SW 1271 (cell line): ENCODE measurements around the gene RAMP1.
"Not testable (repeated sequence)": the region's sequence is repeated elsewhere in the genome, so short reads cannot be mapped to it uniquely, and the experiment has no call there.

ENCODE experiments used
- DNase-seq, 2 experiments: peaks; one replicate each; lab custom pipeline; 2025; lab: John Stamatoyannopoulos, UW

The RAMP1 gene

GRCh38 chr2:237863689-237864443 lies 4.4 kb downstream of the RAMP1 start:
- DNase-seq: no peak

DNA sequence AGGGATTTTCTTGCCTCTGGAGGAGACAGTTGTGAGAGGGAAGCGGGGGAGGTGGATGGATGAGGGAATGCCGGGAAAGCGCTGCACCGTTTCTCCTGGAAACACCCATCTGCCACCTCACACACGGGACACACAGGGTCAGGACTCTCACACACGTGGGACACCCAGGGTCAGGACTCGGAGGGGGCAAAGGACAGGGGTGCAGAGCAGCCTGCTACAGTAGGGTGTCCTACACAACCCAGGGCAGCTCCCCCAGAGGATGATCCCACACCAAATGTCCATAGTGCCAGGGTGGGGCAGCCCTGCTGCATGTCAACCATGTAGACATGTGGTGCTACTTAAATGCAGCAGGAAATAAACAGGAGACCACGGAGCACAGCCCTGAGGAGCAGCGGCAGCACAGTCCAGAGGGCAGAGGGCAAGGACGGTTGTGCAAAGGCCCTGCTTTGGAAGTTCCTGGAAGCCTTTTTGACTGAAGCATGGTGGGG lies 5.1 kb downstream of the RAMP1 start:
- DNase-seq: no peak

DNA sequence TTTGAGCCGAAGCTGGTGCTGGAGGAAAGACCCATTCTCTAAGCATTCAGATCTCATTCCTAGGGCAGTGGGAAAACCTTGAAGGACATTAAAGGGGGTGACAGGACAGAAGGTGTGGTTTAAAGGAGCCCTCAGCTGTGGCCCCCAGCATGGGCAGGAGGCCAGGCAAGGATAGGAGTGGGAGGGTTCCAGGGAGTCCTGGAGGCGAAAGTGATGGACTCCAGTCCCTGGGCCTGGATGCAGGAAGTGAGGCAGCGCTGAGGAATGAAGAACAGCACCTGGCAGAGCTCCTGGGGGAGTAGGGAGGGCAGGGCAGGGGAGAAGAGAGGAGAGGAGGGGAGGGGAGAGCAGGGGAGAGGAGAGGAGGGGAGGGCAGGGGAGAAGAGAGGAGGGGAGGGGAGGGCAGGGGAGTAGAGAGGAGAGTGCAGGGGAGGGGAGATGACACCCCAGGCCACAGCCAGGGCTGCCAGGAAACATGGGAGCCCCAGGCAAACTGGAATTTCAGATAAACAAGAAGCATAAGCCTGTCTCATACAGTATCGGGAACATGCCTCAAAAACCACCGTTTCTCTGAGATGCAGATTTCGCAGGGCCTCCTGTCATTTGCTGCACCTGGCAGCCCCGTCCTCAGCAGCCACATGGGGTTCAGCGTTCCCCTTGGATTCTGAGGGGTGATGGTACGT lies 5.7 kb downstream of the RAMP1 start:
- DNase-seq: peak; percentile 31 to 49

DNA sequence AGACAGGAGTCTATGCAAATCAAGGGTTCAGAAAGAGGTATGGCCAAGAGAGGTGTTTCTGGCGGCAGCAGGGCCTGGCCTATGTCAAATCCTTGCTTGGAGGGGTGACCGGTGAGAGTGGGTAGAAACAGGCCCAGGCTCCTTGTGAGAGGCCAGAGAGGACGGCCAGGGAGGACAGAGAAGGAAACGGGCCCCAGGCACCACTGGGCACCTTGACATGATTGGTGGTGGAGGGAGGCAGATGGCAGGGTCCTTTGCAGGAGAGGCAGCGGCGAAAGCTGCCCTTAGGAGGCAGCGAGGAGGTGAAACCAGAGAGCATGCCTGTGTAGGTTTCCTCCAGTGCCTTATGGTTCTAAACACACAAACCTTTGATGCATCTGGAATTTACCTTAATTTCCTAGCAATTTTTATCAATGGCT lies 6.2 kb downstream of the RAMP1 start:
- no peak for DNase-seq

DNA sequence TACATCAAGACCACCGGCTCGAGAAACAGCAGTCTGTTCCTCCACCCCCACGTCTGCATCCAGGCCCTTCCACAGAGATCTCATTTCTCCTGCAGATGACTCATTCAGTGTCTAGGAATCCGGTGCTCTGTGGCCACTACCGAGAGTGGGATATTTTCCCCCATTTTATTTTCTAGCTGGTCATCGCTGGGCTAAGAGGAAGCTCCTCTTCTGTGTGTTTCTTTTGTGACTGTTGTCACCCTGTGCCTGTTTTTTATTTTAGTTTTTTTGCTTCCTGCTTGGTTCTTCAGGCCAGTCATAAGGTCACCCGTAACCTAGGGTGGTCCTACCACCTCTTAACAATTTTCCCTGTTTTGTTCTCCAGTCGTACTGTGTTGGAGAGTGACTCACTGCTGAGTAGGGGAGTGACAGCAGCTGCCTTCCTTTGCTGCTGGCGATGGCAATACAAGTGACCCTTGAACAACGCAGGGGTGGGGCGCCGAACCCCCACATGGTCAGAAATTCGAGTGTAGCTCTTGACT lies 6.7 kb downstream of the RAMP1 start:
- peak in 1 of 2 experiments; percentile 49 for DNase-seq

- no peak for DNase-seq
These were observed 8.0 kb downstream of the RAMP1 start for GRCh38 chr2:237867465-237867864.

DNA sequence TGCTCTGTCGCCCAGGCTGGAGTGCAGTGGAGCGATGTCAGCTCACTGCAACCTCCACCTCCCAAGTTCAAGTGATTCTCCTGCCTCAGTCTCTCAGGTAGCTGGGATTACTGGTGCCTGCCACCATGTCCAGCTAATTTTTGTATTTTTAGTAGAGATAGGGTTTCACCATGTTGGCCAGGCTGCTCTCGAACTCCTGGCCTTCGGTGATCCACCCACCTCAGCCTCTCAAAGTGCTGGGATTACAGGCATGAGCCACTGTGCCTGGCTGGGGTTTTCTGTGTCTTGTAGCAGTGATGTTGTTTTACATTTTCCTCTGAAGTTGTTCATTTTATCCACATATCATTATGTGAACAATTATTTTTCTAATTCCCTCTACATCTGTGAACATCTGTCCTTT lies 8.7 kb downstream of the RAMP1 start:
- not testable (repeated sequence) for DNase-seq

DNA sequence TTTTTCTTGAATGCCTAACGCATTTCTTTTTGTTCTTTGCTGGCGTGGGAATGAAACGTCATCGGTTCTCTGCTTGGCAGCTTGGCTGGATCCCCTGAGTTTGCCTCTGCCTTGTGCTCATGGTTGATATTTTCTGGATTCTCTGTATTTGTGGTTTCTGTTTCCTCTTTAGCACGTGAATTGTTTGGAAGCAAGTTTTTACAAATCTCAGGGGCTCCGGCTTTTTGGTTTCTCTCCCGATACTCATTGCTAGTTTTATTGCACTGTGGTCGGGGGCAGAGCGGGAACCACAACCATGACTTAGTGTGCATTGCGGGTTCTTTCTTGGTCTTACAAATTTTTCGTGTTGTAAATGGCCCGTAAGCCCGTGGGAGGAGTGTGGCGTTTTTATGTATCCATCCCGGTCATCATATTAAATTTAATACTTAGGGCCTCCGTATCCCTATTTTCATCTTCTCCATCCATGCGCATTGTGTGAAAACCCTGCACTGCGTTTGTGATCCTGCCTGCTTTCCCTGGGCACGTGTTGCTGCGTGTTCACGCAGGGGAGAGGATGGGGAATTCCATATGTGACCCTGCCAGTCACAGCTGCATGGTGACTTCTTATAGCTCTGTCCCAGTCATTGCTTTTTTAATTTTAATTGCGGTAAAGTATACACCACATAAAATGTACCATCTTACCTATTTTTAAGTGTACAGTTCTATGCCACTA lies 9.4 kb downstream of the RAMP1 start:
- no peak for DNase-seq

GRCh38 chr2:237869343-237870102 lies 10.1 kb downstream of the RAMP1 start:
- DNase-seq: no peak

DNA sequence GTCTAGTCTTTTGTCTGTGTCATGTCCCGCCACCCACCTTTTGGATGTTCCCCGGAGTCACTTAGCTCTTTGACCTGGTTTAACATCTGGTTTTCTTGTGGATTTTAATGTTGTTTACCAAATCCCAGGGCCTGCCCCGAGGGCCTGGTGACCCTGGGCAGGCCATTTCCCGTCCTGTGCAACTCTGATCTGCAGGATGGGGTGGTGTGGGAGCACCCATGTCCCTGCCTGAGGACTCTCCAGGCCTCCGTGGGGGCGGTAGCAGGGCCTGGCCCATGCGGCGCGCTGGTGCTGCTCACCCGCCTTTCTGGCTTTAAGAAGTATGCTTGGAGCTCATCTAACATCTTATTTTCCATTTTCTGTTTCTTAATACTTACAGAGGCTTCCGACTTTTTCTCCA lies 10.7 kb downstream of the RAMP1 start:
- no peak for DNase-seq

DNA sequence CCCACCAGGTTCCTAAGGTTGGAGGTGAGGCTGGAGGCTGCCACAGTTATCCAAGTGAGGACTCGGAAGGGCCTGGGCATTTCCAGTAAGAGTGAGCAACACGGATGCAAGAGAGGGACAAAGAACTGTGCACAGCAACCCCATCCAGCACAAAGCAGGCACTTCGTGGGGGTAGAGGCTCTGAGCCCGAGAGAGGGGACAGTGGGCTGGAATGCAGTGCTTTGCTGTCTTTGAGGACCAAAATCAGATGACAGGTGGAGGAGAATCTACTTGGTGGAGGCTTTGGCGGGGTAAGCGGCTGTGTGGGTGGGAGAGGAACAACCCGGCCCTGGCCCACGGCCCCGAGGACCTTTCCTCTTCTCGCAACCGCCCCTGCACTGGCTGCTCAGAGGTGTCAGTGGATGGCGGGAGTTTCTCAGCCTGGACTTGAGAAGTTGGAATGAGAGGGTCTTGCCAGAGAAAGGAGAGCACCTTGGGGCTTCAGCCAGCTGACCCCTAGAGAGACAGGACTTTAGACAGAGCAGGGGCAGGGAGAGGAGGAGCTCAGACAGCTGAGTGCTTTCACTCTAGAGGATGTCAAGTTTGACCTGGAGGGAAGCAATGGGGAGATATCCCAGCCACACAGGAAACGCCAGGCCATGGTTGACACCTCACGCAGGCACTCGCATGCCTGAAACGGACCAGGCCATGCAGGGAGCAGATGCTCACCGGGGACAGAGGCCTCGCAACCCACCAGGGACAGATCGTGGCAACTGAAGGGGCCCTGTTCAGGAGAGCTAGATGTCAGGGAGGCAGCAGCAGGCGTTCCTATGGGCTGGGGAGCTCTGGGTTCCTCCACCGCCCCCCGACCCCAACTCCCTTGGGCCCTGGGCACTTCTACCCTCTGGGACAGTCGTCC lies 11.6 kb downstream of the RAMP1 start:
- no peak for DNase-seq

DNA sequence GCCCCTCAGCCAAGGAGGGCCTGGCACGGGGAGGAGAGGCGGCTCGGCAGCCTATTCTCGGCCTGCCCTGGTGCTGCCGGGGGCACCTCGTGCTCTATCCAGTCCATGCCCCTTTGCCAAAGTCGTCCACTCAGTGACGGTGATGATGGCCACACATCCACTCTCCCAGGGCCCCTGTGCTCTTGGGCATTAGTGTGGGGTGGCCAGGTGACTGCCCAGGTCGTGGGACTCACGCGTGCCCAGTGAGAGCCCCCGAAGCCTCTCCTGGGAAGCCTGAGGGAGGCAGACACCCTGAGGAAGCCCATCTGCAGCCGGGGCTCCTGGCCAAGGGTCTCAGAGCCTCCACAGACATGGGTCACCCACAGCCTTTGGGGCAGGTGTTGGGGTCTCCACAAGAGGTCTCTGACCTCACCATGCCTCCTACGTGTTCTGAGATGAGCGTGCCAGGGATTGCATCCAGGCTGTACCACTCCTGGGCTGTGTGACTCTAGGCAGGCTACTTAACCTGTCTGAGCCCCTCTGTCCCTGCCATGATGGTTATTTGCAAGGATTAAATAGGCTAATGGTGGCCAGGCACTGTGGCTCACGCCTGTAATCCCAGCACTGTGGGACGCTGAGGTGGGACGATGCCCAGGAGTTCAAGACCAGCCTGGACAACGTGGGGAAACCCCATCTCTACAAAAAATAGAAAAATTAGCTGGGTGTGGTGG lies 12.9 kb downstream of the RAMP1 start:
- DNase-seq: no peak

DNA sequence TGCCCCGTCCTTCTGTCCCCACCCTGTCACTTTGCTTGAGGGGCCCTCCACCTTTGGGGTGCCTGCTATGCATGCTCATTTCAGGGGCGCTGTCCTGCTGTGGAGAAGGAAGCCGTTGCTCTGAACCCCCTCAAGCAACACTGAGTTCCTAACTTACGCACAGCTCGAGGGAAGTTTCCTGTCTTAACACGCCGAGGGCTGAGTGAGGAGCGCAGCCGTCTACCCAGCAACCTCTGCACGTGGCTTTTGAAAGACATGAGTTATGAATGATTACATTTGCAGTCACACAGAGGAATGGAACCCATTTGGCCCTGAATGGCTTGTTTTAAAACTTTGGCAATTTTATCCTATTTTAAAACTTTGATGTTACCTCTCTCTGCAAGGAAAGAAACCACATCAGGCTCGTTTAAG lies 14.0 kb downstream of the RAMP1 start:
- no peak for DNase-seq

- DNase-seq: no peak
These were observed 14.6 kb downstream of the RAMP1 start for GRCh38 chr2:237873897-237874551.

- peak in 1 of 2 experiments; percentile 36 for DNase-seq
These were observed 15.2 kb downstream of the RAMP1 start for GRCh38 chr2:237874585-237875161.

GRCh38 chr2:237875256-237876060 lies 16.0 kb downstream of the RAMP1 start:
- DNase-seq: no peak

DNA sequence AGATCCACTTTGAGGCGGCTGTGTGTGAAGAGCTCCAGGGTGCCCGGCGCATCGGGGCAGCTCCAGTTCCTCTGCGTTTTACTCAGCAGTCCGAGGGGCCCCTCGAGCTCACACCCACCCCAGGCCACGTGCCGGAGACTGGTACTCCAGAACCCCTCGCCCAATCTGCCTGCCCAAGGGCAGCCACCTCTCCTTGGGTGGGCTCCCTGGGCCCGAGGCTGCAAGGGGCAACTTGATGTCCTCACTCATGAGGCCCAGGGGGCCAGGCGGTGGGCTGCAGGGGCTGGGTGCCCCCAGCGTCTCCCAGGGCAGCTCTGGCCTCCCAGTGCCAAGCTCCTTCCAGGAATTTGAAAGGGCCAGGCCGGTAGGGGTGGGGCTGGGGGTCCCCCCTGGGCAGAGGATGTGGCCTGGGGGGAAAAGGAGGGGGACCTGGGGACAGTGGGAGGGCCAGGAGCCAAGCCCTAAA lies 16.7 kb downstream of the RAMP1 start:
- DNase-seq: no peak

- no peak for DNase-seq
These were observed 17.1 kb downstream of the RAMP1 start for GRCh38 chr2:237876532-237876931.
